ENCODE data around the gene LIN52.
"Not testable (repeated sequence)": the region's sequence is repeated elsewhere in the genome, so short reads cannot be mapped to it uniquely, and the experiment has no call there.

The LIN52 gene

DNA sequence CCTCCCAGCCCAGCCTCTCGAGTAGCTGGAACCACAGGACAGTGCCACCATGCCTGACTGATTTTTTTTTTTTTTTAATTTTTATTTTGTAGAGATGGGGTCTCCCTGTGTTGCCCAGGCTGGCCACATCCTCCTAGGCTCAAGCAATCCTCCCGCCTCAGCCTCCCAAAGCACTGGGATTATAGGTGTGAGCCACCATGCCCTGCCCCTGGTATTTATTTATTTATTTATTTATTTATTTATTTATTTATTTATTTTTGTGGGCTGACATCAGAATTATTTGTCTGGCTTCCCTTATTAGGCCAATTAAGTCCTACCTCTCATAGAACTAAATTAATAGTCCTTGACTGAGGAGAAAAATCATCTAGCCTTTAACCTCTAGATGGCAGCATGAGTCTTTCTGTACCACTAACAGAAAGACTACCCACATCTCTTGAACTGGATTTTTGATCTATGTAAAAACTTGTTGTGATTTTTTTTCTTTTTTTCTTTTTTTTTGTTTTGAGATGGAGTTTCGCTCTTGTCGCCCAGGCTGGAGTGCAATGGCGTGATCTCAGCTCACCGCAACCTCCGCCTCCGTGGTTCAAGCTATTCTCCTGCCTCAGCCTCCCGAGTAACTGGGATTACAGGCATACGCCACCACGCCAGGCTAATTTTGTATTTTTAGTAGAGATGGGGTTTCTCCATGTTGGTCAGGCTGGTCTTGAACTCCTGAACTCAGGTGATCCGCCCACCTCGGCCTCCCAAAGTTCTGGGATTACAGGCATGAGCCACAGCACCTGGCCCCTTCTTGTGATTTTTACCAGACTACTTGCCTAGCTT lies 26.9 kb downstream of the LIN52 start:
- peak; percentile 61 for DNase-seq

DNA sequence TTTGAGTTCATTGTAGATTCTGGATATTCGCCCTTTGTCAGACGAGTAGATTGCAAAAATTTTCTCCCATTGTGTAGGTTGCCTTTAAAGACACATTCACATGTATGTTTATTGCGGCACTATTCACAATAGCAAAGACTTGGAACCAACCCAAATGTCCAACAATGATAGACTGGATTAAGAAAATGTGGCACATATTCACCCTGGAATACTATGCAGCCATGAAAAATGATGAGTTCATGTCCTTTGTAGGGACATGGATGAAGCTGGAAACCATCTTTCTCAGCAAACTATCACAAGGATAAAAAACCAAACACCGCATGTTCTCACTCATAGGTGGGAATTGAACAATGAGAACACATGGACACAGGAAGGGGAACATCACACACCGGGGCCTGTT lies 40.7 kb downstream of the LIN52 start:
- not testable (repeated sequence) for DNase-seq

DNA sequence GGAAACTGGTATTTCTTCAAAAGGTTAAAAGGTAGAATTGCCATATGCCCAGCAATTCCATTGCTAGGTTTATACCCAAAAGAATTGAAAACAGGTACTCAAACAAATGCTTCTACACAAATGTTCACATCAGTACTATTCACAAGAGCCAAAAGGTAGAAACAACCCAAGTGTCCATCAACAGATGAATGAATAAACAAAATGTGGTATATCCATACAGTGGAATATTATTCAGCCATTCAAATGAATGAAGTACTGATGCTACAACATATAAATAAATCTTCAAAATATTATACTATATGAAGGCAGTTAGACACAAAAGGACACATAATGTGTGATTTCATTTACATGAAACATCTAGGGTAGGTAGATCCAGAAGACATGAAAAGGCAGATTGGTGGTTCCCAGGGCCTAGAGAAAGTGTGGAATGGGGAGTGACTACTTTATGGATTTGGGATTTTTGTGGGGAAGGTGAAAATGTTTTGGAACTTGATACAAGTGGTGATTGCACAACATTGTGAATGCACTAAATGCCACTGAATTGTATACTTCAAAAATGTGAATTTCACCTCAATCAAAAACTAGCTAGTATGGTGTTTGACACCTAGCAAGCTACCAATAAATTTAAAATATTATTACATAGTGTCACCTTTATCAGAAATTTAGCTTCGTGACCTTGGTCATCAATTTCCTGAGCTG lies 41.7 kb downstream of the LIN52 start:
- no peak for DNase-seq

DNA sequence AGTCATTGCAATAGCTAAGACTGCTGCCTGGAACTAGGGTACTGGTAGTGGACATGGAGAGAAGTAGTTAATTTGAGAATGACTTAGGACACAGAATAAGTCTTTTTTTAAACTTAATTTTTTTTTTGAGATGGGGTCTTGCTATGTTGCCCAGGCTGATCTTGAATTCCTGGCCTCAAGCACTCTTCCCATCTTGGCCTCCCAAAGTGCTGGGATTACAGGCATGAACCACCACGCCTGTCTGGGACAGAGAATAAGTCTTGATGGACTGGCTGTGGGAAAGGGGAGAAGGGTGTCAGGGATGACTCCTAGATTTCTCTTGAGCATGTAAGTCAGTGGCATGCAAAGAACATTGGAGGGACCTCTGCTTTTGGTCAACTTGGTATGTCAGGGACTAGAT lies 42.9 kb downstream of the LIN52 start:
- DNase-seq, result no peak

DNA sequence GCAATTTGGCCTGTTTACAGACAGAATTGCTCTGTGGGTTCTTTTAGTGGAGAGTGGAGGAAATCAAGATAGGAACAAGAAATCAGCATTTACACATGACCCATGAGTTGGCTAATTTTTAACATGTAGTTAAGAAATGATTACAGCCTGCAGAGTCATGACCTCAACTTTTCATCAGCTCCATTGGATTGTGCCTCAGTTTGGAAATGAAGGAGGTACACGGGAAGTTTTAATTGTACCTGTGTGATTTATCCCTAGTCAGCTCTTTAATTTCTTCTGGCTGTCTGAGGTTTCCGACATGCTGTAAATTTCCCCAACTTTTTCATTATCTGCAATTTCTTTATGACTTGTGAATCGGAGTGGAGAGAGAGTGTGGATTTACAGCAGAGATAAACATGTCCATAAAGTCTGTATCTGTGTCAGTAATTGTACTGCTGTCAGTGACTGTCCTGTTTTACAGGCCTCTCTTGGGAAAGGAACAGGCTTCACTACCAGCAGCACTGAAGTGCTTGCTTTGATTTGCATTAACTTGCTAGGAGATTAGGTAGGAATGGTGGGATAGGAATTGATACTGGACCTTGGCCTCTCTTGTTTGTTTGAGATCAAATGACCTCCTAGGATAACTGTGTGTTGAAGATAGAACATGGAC lies 49.2 kb downstream of the LIN52 start:
- peak; percentile 24 for DNase-seq

DNA sequence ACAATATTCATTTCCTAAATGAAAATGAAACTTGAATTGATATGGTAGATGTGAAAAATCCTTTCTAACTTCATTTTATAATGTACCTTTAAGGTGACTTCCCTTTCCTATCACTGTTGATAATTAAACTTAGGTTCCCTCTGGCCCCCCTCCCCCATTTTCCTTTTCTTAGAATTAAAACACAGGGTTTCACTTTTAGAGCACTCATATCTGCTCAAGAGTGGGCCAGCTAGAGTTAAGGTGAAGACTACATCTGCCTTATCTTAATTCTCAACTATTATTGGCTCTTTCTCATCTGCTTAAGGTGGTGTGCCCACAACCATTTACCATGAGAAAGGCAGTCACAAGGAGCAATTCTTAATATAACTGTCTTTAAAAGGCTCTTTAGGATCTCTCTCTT lies 49.7 kb downstream of the LIN52 start:
- peak; percentile 17 for DNase-seq

DNA sequence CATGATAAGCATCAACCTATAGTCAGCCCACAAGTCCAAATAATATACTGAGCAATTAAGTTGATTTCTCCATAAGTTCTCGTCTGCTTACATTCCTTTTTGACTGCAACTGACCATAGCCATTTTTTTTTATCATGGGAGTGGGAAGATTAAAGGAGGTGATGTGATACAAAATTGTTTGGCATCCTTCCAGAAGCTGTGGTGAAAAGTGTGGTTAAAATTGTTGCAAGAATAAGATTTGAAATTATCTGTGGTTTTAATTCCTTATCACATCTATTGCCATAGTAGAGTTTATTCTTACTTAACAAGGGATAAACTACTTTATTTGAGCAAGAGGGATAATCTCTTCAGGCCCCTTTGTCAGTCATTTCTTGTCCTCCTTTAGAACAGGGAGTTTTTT lies 50.7 kb downstream of the LIN52 start:
- DNase-seq, result peak; percentile 55

DNA sequence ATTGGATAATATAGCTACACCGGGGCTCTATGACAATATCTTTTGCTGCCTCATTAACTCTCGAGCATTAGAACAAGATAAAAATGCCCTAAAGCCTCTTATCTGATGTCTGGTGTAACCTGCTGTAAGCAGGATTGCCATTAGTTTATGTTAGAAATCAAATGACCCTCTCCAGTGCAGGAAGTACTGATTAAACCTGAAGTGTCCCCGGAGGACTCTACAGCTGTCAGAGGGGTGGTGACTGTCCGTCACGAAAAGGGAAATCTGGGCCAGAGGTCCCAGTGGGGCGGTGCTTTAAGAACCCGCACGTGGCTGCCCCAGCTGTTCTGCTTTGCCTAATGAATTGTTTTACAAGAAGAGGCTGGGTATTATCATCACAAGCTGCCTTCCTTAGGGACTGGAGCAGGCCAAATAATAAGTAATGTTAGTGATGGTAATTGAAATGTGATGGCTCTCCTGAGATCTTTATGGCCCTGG lies 55.7 kb downstream of the LIN52 start:
- no peak for DNase-seq

DNA sequence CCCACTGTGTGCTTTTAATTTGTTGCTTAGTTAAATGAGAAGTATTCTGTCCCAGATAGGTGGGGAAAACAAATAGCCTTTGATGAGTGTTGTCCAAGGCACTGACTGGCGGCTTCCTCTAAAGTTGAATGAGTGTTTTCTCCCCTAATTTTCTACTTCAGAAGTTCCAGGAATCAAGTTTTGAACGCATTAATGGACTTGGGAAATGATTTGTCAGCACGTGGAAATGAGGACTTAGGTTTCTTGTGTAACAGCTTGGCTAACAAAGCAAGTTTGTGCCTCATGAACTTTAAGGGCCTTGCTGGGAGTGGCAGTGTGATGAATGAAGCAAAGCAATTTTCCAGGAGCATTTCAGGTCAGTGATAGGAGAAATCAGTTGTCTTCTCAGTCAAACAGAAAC lies 56.9 kb downstream of the LIN52 start:
- DNase-seq, result no peak

DNA sequence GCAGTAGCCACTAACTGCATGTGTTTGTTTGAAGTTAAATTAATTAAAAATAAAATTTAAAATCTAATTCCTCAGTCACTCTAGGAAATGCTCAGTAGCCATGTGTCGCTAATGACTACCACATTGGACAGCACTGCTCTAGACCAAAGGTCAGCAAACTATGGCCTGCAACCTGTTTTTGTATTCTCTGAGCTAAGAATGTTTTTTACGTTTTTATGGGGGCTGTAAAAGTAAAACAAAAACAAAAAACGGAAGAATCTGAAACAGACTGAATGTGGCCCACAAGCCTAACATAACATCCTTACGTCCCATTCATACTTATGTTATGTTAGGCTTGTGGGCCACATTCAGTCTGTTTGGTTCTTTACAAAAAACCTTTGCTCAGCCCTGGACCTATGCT lies 57.8 kb downstream of the LIN52 start:
- DNase-seq, result no peak

DNA sequence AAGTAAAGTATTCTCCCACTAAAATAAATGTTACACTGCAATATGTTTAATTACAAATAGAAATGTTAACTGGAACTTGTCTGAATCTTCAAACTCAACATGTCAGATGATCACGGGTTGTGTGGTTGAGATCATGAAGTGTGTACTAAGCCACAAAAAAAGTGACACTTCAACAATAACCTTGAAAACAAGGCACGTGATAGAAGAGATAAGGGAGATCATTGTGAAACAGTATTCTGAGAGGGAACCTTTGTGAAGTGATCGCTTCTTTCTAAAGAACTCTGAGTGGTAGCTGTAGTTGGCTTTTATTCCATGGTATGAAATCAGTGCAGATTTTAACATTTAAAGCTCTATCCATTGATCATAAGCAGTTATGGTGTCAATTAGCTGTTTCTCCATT lies 60.0 kb downstream of the LIN52 start:
- peak; percentile 77 for DNase-seq

DNA sequence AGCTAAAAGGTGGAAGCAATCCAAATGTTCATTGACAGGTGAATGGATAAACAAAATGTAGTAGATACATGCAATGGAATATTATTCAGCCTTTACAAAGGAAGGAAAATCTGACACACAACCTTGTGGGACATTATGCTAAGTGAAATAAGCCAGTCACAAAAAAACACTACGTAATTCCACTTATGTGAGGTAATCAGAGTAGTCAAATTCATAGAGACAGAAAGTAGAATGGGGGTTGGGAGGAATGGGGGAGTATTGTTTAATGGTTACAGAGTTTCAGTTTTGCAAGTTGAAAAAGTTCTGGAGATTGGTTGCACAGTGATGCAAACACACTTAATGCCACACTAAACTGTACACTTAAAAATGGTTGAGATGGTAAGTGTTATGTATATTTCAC lies 62.8 kb downstream of the LIN52 start:
- no peak for DNase-seq

DNA sequence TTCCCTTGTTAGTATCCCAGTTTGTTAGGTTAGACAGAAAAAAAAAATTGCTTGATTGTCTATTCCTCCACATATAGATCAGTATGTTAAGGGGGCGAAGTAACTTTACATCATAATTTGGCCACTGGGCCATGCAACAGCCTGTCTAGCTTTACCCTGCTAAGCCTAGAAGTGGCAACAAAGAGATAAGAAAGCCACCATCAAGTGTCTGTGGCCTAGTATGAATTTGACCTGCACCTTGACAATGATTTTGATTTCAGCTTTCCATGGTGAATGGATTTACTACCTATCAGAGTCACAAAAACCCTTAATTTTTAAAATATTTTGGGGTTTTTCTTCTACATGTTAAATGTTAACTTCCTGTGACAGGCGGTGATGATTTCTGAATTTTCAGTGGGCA lies 63.9 kb downstream of the LIN52 start:
- peak; percentile 3 for DNase-seq

DNA sequence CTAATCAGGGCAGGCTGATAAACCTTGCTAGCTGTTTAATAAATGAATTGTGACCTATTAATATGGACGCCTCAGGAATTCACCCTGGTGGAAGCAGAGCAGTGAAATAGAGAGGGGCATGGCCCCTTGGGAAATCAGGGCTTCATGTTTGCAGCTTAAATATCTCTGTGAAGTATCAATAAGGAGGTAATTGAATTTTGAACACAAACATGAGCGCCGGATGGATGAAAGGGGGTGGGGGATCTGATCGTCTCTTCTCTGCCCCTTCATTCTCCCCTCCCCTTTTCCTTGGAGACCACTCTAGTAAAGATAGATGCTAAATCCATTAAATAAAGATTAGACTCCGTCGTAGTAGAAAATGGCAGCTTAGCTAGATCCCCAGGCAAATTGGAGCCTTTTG lies 70.5 kb downstream of the LIN52 start:
- DNase-seq, result no peak

DNA sequence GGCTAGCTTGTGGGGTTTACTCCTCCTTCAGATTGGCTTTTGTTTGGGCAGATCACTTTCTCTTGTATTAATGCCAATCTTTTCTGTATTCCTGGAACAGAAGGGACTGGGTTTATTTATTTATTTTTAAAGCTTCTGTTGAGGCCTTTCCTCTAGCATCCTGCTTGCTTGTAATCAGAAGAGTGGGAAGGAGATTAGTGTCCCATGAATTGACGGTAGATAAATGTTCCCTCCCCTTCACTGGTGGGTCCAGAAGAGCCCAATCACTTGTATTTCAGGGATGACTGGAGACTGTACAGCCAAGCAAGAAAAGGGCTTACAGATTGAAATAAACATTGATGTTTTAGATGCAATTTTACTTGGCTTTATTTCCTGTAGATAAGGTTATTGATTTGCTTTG lies 71.0 kb downstream of the LIN52 start:
- DNase-seq, result no peak

DNA sequence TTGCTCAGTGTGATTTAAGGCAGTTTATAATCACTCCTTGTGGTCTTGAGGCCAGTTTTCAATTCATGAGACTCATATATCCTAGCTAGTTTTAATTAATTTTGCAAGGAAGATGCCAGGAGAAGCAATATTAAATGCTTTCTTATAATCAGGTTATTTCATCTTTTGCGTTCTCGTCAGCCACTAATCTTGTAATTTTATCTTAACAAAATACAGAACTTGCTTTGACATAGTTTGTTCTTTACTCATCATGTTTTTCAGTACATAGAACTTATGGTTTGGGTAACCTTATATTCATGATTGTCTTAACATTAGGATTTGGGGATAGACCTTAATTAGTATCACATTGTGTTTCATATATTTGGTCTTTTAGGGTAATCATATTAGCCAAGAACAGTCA lies 76.0 kb downstream of the LIN52 start:
- DNase-seq, result no peak

DNA sequence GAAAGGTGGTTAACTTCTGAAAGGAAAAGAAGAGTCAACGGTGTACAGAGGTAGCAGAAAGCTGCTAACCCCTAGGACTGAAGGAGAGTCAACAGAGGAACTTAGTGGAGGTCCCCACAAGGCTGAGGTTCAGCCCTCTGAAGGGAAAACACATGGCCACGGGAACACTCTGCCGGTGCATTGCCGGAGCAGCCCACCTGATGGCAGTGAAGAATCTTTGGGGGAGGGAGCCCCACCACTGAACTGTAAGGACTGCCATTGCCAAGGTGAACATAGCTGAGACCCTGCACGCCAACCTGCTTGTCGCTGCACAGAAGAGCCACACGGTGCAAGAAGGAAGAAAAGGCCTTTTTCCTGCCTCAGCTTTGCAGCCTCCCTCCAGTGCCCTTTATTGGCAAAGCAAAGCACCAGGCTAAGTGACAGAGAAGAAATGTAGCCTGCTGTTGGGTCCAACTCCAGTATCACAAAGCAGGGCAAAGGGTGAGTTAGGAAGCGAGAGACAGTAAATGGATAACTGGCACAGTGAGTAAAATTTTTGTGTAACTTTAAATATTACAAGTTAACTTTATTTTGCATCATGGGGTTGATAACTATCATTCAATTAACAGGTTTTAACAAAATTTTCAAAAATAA lies 76.9 kb downstream of the LIN52 start:
- no peak for DNase-seq

DNA sequence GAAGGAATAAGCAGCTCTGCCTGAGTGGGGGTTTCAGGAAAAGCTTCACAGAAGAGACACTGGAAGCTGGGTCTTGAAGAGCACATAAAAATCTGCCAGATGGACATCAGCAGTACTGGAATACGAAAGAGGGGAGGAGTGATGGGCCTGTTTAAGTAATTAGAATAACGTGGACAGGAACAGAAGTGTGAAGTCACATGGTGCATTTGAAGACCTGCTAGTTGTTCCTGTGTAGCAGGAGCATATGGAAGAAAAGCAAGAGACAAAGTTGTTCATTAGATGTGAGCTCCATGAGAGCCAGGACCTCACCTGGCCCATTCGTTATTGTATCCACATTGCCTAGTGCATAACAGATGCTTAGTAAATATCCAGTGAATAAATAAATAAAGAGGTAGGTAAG lies 85.2 kb downstream of the LIN52 start:
- no peak for DNase-seq

DNA sequence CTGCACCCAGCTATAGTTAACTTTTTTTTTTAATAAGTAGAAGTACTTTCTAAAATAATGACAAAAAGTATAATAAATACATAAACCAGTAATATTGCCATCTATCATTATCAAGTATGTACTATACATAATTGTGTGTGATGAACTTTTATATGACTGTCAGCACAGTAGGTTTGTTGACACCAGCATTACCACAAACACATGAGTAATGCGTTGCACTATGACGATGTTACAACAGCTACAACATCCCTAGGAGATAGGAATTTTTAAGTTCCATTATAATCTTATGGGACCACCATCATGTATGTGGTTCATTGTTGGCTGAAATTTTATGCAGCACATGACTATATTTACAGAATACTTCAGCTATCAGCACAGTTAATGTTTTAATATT lies 91.6 kb downstream of the LIN52 start:
- no peak for DNase-seq

DNA sequence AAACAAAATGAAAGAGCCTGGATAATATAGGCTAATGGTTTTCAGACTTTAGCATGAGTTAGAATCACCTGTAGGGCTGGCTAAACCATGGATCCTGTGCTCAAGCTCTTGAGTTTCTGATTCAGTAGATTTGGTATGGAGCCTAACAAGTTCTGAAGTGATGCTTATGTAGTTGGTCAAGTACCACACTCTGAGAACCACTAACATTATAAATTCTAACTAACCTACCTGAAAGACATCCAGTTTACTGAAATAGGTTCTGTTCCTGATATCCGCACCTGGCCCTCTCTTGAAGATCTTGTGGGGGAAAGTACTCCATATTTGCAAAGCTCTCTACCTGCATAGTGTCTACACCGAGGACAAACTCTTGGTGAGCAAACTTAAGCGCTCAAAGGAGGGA lies 95.1 kb downstream of the LIN52 start:
- no peak for DNase-seq

DNA sequence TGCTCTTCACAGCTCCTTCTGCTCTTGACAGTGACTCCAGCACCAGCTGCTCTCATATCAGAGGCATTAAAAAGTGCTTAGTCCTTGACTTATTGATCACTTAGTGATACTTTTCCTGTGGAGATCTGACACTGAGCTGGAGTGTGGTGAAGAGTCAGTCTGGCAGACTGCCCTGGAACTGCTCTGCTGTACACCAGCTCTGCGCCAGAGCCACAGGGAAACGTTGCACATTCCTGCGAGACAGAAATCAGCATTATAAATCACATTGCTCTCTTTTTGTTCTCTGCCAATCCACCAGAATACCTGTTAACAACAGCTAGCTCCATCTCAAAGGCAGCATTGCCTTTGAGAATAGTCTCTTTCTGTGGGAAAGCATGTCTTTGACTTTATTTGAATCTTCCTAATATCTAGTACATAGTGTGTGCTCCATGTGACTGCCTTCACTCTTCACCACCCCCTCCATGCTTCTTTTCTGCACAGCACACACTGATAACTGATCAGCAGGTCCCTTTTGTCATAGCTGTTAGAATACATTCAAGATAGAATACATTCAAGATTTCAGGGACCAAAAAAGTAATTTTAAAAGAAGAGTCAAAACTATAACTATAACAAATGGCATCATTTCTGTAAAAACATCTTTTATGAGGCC lies 106.3 kb downstream of the LIN52 start:
- DNase-seq, result no peak

DNA sequence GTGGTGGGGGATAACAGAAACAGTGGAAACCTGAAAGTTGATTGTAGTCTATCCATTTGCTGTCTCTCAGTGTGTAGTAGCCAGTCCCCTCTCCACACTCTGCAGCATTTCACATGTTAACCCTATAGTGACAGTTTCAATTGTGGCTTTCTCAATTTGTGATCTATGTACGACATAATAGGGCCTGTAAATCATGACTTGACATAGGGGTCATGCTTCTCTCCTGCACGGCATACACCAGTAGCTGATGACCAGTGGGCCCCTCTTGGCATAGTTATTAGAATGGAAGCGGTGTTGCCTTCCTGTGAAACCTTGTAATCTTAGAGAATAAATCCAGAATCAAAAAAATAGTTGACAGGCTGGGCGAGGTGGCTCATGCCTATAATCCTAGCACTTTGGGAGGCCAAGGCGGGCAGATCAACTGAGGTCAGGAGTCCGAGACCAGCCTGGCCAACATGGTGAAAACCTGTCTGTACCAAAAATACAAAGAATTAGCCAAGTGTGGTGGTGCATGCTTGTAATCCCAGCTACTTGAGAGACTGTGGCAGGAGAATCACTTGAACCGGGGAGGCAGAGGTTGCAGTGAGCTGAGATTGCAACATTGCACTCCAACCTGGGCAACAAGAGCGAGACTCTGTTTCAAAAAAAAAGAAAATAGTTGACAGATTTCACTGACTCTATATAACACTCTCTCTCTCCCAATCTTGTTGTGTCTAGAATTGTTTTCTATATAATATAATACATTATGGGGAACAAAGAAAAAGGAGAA lies 109.9 kb downstream of the LIN52 start:
- DNase-seq, result no peak
